NCI-H524 (cell line): ENCODE results near the gene CDH1.
A peak's percentile ranks its signal among the peaks of the same experiment; 100 is the strongest.
"Not testable (repeated sequence)": the region's sequence is repeated elsewhere in the genome, so short reads cannot be mapped to it uniquely, and the experiment has no call there.

ENCODE experiments used
- DNase-seq, 2 experiments: peaks; one replicate each; lab custom pipeline; 2025; lab: John Stamatoyannopoulos, UW

The CDH1 gene

DNA sequence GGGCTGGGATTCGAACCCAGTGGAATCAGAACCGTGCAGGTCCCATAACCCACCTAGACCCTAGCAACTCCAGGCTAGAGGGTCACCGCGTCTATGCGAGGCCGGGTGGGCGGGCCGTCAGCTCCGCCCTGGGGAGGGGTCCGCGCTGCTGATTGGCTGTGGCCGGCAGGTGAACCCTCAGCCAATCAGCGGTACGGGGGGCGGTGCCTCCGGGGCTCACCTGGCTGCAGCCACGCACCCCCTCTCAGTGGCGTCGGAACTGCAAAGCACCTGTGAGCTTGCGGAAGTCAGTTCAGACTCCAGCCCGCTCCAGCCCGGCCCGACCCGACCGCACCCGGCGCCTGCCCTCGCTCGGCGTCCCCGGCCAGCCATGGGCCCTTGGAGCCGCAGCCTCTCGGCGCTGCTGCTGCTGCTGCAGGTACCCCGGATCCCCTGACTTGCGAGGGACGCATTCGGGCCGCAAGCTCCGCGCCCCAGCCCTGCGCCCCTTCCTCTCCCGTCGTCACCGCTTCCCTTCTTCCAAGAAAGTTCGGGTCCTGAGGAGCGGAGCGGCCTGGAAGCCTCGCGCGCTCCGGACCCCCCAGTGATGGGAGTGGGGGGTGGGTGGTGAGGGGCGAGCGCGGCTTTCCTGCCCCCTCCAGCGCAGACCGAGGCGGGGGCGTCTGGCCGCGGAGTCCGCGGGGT lies at the start of gene CDH1:
TSS of gene CDH1 (plus strand) at position 247 of the 684 bp plus-strand sequence. CDS start at position 371, 124 bp downstream.
- peak in 1 of 2 experiments; percentile 16 for DNase-seq

DNA sequence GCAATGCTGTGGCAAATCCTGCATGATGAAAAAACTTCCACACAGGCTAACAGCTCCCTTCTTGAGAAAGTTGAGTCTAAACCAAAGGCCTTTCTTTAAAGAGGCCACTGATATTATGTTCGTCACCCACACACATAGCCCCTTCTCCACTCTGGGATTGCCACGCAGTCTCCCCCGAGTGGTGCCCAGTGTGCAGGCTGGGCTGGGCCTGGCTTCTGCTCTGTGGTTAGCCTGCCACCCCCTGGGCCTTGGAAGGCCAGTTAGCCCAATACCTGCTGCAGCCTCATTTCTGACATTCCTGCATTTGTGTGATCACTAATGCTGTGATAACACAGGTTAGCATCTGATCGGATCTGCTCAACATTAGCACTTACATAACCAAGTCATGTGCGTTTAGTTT lies 47.2 kb upstream of the CDH1 start:
- no peak for DNase-seq

DNA sequence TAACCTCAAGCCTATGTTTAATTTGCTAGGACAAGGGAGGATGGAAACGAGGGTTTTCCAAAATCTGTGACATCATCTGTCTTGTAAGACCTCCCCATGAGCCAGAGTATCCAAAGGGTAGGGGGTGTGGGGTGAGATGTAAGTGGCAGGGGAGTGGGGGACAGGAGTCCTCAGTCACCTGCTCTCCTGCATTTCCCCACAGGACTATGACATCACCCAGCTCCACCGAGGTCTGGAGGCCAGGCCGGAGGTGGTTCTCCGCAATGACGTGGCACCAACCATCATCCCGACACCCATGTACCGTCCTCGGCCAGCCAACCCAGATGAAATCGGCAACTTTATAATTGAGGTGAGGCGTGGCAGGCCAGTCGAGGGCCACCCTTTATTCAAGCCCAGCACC lies 41.5 kb upstream of the CDH1 start:
- no peak for DNase-seq

DNA sequence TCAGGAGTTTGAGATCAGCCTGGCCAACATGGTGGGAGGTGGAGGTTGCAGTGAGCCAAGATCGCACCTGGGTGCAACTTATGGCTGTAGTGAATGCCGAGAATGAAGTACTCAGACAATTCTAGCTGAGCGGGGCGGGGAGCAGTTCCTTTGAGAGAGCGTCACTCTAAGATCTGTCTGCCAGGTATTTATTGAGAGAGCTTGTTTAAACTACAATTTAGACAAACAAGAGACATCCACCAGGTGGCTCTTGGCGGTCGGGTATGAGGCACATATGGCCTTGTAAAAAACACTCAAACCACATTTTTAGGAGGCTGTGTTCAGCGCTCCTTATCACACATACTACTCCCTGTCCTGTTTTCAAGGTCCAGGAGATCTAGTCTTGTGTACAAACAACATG lies 40.6 kb upstream of the CDH1 start:
- peak in 1 of 2 experiments; percentile 38 for DNase-seq

DNA sequence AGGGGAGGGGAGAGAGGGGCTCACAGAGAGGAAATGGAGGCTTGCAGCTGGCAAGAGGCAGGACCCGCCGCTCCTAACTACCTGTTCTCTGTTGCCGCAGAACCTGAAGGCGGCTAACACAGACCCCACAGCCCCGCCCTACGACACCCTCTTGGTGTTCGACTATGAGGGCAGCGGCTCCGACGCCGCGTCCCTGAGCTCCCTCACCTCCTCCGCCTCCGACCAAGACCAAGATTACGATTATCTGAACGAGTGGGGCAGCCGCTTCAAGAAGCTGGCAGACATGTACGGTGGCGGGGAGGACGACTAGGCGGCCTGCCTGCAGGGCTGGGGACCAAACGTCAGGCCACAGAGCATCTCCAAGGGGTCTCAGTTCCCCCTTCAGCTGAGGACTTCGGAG lies 39.0 kb upstream of the CDH1 start:
- no peak for DNase-seq

DNA sequence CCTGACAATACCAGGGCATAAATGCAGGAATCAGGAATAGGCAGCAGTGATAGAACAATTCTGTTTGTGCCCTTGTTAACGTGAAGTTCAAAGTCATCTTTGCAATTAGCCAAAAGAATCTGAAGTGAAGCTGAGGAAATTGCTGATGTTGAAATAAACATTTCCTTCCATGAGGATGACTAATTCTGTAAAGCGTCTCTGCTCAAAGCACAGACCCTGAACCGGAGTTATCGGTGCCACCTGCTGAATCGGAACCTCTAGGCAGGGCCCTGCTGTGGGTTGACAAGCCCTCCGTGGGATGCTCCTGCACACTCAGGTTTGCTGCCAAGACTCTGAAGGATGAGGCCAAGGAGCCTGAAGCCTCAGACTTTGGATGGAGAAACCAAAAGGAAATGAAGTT lies 37.0 kb upstream of the CDH1 start:
- DNase-seq: no peak

DNA sequence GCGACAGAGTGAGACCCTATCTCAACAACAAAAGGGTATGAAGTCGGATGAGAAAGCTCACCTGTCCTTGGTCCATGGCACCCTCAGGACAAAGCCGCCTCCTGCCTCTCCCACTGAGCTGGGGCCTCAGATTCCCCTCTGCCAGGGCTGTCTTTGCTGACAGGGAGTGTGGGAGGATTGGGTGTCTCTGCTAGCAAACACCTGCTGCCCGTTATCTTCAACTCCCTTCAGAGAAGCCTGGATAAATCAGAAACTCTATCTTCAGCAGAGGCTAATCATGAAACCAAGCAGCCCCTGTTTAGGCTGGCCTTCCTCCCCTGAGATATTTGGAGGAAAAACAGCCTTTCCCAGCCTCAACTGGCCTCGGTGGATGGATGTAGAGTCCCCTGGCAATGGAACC lies 36.3 kb upstream of the CDH1 start:
- DNase-seq: no peak

DNA sequence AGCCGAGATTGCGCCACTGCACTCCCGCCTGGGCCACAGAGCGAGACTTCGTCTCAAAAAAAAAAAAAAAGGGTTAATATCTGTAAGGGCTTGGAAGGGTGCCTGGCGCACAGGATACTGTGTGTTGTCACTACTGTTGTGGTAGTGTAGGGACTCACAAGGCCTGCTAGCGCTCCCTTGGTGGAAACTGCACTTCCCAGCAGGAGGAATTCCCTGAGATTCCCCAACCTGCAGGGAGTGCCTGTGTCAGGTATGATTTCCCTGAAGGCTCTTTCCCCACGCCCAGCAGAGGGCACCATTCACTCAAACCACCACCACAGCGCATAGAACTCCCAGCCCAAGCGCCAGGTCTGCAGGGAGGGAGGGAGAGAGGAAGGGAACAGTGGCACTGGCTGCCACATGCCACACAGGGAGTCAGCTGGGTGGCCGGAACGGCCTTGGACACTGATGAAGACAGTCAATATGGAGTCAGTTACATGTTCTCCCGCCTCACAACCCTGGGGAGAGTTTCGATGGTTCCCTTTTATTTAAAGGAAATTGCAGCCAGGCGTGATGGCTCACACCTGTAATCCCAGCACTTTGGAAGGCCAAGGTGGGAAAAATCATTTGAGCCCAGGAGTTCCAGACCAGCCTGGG lies 32.7 kb upstream of the CDH1 start:
- DNase-seq: peak; percentile 61 to 85

DNA sequence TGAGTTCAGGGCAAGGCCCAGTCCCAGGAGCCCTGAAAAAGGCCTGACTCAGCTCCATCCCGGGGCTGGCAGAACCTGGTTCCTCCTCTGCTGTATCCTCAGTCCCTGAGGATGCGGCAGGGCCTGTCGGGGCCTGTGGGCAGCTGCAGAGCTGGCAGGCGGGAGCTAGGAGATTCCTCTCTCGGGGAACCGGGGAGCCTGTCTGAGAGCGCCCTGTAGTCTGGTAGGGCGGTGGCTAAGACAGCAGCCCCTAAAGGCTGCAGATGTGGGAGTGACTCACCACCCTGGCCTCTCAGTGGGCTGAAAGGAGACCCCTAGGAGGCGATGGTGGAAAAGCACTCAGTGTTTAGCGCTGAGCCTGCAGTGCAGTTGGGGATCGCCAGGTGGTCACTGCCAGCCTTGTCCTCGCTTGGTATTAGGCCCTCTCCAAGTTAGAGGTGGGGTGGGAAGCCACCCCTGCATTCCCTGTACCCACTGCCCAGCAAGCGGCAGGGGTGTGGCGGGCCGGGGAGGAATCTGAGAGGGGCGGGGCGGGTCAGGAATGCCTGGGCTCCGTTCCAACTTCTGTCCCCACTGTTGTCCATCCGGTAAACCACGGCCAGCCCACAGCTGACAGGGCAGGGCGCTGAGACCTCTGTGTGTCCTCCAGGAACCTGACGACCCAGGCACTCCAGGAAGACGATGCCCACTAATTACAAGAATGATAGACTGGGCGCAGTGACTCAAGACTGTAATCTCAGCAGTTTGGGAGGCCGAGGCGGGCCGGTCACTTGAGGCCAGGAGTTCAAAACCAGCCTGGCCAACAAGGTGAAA lies 29.5 kb upstream of the CDH1 start:
- peak in 1 of 2 experiments; percentile 25 for DNase-seq

DNA sequence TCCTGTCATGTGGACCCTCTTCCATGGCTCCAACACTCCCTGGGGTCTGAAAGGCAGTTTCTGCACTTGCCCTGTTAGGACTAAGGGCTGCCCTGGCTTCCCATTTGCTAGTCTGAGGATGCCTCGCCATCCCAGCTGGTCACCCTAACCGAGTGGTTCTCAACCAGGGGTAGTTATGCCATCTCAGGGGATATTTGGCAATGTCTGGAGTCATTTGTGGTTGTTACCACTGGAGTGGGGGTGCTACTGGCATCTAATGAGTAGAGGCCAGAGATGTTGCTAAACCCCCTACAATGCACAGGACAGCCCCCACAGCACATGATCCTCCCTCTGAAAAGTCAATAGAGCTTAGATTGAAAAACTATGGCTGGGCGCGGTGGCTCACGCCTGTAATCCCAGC lies 26.9 kb upstream of the CDH1 start:
- DNase-seq: no peak

DNA sequence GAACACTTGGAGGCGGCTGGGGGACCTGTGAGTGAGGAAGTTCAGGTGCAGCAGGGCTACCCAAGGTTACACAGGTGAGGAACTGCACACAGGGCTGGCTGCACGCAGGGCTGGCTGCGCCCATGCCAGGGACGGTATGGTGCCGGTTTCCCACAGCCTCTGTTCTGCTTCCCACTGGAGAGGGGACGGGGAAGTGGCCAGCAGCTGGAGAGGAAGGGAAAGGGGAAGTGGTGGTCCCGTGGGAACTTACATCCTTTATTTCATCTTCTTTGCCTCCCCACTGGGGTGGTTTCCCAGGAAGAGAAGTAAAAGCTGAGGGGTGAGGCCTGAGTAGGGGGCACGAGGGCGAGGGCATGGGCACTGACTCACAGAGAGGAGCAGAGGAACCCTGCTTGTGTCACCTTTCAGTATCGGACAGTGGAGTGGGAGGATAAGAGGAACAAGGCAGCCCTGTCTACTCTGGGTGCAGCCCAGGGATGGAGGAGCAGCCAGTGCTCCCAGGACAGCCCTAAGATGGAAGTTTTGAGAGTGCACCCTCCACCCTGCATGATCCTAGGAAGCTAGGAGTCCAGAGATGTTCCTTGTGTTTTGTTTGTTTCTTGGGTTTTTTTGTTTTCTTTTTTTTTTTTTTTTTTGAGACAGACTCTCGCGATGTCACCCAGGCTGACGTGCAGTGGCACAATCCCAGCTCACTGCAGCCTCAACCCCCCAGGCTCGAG lies 25.5 kb upstream of the CDH1 start:
- DNase-seq: no peak

DNA sequence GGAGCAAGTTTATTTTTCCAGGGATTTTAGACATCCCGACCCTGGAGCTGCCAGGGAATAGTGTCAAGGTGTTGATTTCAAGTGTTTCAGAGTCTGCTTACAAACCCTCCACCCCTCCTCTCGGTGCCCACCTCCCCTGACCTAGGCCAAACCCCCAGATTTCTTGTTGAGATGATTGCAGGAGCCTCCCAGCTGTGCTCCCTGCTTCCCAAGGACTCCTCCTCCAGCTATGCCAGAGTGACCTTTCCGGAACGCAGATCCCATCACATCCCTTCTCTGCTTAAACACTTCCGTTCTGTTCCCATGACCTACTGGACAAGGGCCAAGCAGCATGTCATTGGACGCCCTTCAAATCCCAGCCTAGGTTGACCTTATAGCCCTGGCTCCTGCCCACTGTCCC lies 23.7 kb upstream of the CDH1 start:
- DNase-seq: no peak

DNA sequence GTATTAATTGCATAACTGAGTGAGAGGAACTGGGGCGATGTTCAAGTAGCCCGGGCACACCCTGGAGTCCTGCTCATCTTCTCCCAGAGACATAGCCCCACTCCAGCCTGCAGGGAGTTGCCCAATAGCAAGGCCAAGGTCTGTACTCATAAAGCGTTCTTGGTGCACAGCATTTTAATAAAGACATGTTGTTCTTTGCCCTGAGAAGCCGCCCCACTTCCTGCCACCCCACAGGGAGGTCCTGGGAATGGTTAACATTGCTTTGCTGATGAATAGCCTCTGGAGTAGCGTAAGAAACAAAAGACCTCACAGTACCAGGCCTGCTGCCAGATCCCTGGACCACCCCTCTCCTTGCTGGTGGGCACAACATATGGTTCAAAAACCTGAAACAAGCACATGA lies 21.6 kb upstream of the CDH1 start:
- DNase-seq: no peak

DNA sequence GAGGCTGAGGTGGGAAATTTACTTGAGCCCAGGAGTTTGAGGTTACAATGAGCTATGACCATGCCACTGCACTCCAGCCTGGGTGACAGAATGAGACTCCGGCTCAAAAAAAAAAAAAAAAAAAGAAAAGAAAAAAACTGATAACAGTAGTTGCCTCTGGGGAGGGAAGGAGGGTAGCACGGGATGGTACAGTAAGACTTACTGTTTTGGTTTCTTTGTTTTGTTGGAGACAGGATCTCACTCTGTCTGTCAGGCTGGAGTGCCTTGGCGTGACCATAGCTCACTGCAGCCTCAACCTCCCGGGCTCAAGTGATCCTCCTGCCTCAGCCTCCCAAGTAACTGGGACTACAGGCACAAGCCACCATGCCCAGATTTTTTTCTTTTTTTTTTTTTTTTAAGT lies 20.6 kb upstream of the CDH1 start:
- DNase-seq: not testable (repeated sequence)

DNA sequence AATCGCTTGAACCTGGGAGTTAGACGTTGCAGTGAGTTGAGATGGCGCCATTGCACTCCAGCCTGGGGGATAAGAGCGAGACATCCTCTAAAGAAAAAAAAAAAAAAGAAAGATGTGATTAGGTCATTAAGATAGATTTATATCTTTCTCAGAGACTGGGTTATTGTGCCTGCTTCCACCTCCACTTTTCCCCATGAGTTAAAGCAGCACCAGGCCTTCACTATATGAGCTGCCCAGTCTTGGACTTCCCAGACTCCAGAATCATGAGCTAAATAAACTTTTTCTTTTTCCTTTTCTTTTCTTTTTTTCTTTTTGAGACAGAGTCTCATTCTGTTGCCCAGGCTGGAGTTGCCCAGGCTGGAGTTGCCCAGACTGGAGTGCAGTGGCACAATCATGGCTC lies 19.4 kb upstream of the CDH1 start:
- DNase-seq: no peak

DNA sequence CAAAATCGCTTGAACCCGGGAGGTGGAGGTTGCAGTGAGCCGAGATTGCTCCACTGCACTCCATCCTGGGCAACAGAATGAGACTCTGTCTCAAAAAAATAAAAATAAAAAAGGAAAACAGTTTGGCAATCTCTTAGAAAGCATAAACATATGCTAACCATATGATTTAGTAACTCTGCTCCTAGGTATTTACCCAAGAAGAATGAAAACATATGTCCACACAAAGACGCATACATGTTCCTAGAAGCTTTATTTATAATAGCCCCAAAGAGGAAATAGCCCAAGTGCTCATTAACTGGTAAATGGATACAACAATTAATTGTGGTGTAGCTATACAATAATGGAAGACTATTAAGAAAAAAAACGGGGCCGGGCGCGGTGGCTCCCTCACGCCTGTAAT lies 18.5 kb upstream of the CDH1 start:
- no peak for DNase-seq

DNA sequence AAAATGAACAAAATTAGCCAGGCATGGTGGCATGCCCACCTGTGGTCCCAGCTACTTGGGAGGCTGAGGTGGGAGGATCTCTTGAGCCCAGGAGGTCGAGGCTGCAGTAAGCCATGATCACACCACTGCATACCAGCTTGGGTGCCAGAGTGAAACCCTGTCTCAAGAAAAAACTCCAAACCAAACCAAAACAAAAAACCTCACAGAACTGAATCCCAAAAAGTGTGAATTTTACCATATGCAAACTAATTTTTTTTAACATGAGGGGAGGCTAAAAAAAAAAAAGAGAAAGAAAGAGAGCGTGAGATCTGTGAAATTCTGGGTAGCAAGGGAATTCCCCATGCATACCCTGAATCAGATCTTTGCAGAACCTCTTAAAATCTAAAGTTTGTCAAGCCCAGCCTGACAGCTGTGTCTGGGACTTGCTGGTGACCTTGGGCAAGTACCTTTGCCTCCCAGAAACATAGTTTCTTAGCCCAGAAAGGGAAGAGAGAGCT lies 17.1 kb upstream of the CDH1 start:
- no peak for DNase-seq

DNA sequence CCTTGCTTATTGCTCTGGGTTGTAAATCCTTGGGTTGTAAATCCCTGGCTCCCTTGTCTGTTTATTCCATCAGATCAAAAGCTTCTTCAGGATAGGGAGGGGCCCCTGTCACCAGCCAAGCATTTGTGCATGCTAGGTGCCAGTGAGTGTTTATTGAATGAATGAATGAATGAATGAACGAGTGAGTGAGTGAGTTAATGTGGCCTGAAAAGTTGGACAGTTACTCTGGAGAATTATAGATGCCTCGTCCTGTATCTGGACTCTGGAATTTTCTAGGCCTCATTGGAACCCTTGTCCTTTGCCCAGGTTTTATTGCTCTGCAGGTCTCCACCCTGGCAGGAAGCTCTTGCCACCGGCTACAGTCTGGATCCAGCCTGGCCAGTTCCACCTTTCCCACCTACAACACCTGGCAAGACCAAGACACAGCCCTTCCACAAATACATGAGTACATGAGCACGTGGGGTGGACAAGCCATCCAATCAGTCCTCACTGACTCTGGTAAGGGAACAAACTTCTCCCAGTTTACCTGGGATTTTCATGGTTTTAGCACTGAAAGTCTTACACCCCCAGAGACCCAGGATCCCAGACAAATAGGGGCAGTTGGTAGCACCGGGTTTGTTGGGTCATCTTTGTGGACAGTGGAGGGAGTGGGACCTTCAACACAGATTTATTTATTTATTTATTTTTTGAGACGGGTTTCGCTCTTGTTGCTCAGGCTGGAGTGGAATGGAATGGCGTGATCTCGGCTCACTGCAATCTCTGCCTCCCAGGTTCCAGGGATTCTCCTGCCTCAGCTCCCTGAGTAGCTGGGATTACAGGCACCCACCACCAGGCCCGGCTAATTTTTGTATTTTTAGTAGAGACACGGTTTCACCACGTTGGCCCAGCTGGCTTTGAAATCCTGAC lies 14.7 kb upstream of the CDH1 start:
- no peak for DNase-seq

DNA sequence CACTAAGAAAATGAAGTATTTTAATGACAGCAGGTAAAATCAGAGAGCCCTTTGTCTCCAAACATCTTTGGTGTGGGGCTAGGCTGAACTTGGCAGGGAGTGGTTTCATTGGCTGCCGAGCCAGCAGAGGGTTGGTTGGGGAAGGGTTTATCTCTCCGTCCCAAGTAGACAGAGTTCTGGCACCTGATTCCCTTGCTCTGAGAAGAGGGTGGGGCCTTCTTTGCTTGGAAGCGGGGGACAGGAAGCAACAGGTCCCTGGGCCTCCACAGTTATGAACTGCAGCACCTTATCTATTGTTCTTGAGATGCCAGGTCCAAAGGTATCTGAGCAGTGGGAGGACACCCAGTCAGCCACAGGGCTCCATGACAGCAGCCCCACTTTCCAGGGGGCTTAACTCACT lies 12.3 kb upstream of the CDH1 start:
- no peak for DNase-seq

DNA sequence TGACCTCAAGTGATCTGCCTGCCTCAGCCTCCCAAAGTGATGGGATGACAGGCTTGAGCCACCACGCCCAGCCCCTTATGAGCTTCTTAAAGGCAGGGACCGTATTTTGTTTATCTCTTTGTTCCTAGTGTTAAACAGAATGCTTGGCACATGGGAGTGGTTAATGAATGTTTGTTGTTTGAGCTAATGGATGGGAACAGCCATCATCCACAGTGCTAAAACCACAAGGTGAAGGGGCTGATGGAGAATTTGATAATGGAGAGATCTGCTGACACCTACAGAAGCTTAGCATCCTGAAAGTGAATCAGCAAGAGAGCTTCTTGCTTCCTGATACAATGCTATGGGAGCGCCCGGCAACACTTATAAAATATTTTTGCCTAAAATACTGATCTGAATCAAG lies 8.6 kb upstream of the CDH1 start:
- DNase-seq: no peak

DNA sequence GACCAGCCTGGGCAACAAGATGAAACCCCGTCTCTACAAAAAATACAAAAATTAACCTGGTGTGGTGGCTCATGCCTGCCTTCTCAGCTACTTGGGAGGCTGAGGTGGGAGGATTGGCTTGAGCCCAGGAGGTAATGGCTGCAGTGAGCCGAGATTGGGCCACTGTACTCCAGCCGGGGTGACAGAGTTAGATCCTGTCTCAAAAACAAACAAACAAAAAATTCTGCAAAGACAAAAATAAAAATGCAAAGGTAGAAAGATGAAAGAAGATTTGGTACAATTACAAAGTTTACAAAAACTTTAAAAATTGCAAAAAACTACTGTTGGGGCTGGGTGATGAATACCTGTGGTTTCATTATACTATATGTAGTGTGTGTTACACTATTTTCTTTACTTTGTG lies 5.5 kb upstream of the CDH1 start:
- DNase-seq: no peak
